ENCODE measurements around the gene CIB4. TPM values are rescaled to one million over a fixed set of nuclear protein-coding genes. Genes with fewer than 3 reads are reported as not detected.

Gene CIB4
- total RNA-seq, 1 experiment from 2014 or later = not detected

DNA sequence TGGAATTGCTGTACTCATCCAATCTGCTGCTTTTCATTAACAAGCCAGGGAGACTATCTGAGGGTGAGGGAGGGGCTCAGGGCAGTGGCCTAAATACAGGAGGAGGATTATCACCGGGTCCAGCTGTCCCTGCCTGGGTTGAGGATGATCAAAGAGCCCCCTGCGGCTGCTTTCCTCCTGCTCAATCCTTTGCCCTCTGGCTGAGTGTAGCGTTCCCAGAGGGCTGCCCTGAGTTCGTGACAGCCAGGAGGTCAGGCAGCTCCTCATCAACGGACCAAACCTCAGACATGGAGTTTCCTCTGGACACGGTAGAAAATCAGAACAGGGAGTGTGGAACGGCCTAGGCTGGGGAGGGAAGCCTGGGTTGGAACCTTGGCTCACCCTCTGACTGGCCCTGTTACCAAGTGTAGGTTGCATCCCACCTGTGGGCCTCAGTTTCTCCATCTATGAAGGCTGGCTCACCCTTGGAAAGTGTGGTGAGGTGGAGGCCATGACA is 23.5 kb downstream of the CIB4 start:
- H3K27me3 ChIP-seq (replicated peaks; ENCODE audit: control insufficient read depth, insufficient read depth, low read length) = no peaks in the 10 kb centered on the region
- TF ChIP-seq, protein P1, sequence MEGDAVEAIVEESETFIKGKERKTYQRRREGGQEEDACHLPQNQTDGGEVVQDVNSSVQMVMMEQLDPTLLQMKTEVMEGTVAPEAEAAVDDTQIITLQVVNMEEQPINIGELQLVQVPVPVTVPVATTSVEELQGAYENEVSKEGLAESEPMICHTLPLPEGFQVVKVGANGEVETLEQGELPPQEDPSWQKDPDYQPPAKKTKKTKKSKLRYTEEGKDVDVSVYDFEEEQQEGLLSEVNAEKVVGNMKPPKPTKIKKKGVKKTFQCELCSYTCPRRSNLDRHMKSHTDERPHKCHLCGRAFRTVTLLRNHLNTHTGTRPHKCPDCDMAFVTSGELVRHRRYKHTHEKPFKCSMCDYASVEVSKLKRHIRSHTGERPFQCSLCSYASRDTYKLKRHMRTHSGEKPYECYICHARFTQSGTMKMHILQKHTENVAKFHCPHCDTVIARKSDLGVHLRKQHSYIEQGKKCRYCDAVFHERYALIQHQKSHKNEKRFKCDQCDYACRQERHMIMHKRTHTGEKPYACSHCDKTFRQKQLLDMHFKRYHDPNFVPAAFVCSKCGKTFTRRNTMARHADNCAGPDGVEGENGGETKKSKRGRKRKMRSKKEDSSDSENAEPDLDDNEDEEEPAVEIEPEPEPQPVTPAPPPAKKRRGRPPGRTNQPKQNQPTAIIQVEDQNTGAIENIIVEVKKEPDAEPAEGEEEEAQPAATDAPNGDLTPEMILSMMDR (IDR thresholded peaks at IDR 0.05; ENCODE audit: insufficient read depth in 1 of 2, low read depth in 1 of 2, low read length in 1 of 2, severe bottlenecking in 1 of 2, unreplicated experiment in 1 of 2) = no peak
- H3K4me3 ChIP-seq (ENCODE audit: low read depth, low read length) = no peak overlapping the region
- no peaks in the 10 kb centered on the region for H3K27me3 Mint-ChIP-seq (ENCODE audit: insufficient read depth, unreplicated experiment)
- no peaks in the 10 kb centered on the region for H3K36me3 Mint-ChIP-seq (ENCODE audit: insufficient read depth, unreplicated experiment)
- CTCF ChIA-PET = no interaction called here
- no TSS peak for BruUV-seq (replicated peaks)
- H3K27ac Mint-ChIP-seq (ENCODE audit: unreplicated experiment) = no peak overlapping the region
- H3K9me3 ChIP-seq = no peaks in the 10 kb centered on the region
- H3K4me1 ChIP-seq = peaks cover 9% of the 10 kb centered on the region
- H3K4me3 Mint-ChIP-seq (ENCODE audit: unreplicated experiment) = no peak overlapping the region
- no peaks in the 10 kb centered on the region for H3K9me3 Mint-ChIP-seq (ENCODE audit: unreplicated experiment)
- H3K36me3 ChIP-seq (ENCODE audit: control insufficient read depth, insufficient read depth, low read length) = no peaks in the 10 kb centered on the region
- POLR2A ChIA-PET = no interaction called here
- DNase-seq = no peak
- peaks cover 11% of the 10 kb centered on the region for H3K4me1 Mint-ChIP-seq (ENCODE audit: low read depth, unreplicated experiment)
- intact Hi-C loops (cut with micrococcal nuclease; ENCODE audit: unreplicated experiment) = no loop called here

DNA sequence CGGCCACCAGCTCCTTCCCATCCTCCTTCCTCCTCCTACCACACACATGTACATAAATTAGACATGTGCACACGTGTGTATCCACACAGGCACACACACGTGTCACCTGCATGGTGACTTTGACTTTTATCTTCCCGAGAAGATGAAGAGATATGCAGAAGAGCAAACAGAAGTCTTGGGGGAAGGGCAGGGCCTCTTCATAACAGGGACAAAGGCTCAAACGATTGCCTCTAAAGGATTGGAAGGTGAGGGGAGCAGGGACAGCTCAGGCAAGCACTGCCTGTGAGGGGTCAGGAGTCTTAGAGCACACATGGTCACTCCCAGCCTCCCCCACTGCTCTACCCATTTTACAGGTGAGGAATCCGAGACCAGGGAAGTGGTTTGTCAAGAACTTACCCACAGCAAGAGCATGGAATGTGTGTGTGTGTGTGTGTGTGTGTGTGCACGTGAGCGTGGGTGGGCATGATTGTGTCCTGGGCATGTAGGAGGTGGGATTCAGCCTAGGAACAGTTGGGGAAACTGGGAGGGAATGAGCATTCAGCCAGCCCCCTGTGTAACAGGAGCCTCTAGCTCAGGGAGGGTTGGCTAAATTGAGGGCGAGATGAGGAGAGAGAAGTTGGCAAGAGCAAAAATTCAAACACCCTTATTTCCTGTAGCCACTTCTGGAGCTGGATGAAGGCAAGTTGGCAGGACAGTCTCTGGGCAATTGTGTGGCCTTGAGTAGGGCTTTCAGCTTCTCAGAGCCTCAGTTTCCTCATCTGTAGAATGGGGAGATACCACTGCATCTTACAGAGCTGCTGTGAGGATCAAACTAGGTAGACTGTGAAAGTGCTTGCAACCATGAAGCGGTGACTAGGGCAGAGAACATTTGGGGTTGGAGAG is 24.2 kb downstream of the CIB4 start:
- POLR2A ChIA-PET = no interaction called here
- CTCF ChIA-PET = interaction anchor here (0.7 kb wide), 1 partner anchor 33 kb away, joined by 3 read pairs; no protein-coding TSS in a partner anchor

More for the DNA sequence above, 24.2 kb downstream of the CIB4 start:
- no peak for DNase-seq
- no peak overlapping the region for H3K4me3 Mint-ChIP-seq (ENCODE audit: unreplicated experiment)
- Histone ChIP-seq H3K36me3 (ENCODE audit: control insufficient read depth, insufficient read depth, low read length) (no peaks in the 10 kb centered on the region), H3K4me1 (peaks cover 9% of the 10 kb centered on the region), H3K27me3 (replicated peaks; ENCODE audit: control insufficient read depth, insufficient read depth, low read length) (no peaks in the 10 kb centered on the region), H3K9me3 (no peaks in the 10 kb centered on the region), H3K4me3 (ENCODE audit: low read depth, low read length) (no peak overlapping the region)
- BruUV-seq (replicated peaks) = no TSS peak
- no peaks in the 10 kb centered on the region for H3K36me3 Mint-ChIP-seq (ENCODE audit: insufficient read depth, unreplicated experiment)
- intact Hi-C loops (cut with micrococcal nuclease; ENCODE audit: unreplicated experiment) = no loop called here
- H3K27me3 Mint-ChIP-seq (ENCODE audit: insufficient read depth, unreplicated experiment) = no peaks in the 10 kb centered on the region
- H3K27ac Mint-ChIP-seq (ENCODE audit: unreplicated experiment) = peak overlapping the region; percentile 16
- H3K9me3 Mint-ChIP-seq (ENCODE audit: unreplicated experiment) = no peaks in the 10 kb centered on the region
- TF ChIP-seq, protein P1 (IDR thresholded peaks at IDR 0.05; ENCODE audit: insufficient read depth in 1 of 2, low read depth in 1 of 2, low read length in 1 of 2, severe bottlenecking in 1 of 2, unreplicated experiment in 1 of 2) = no peak
- H3K4me1 Mint-ChIP-seq (ENCODE audit: low read depth, unreplicated experiment) = peaks cover 11% of the 10 kb centered on the region

Measured in Caco-2 (cell line).